GM23338 (cell line): Measurements from ENCODE around the gene WNT10A. TPM values are rescaled to one million over a fixed set of nuclear protein-coding genes. Genes with fewer than 3 reads are reported as not detected.

ENCODE experiments used
- ATAC-seq: fragments of 200-7000 bp; cut with Tn5 transposase; 3 replicates; pipeline ENCODE4 v1.9.1; 2020
- DNase-seq: peaks from one replicate; pipeline ENCODE4 v3.0.0-alpha.2; 2015; ENCODE audit warnings: low spot score
- H2AFZ ChIP-seq: fragments of 200-600 bp; sonication (generic); 2 replicates; pipeline ENCODE4 v1.8.0; 2016; ENCODE audit warnings: antibody characterized with exemption, mild to moderate bottlenecking, moderate library complexity
- H3F3A ChIP-seq: fragments of 200-600 bp; sonication (generic); replicated peaks from 2 replicates; pipeline ENCODE4 v1.8.0; 2017; ENCODE audit warnings: antibody characterized with exemption, mixed run types, low read depth
- H3K27ac ChIP-seq: fragments of 200-600 bp; sonication (generic); 2 replicates; pipeline ENCODE4 v1.6.1; 2016; ENCODE audit warnings: low read depth
- H3K27me3 ChIP-seq: fragments of 200-600 bp; sonication (generic); 2 replicates; pipeline ENCODE4 v1.8.0; 2016; ENCODE audit warnings: mild to moderate bottlenecking, mixed run types, moderate library complexity; ENCODE audit not compliant: insufficient read depth
- H3K36me3 ChIP-seq: fragments of 200-600 bp; sonication (generic); 2 replicates; pipeline ENCODE4 v1.8.0; 2016; ENCODE audit warnings: mild to moderate bottlenecking; ENCODE audit not compliant: insufficient read depth
- H3K4me1 ChIP-seq: fragments of 200-600 bp; sonication (generic); 2 replicates; pipeline ENCODE4 v1.8.0; 2016; ENCODE audit warnings: mild to moderate bottlenecking, moderate library complexity; ENCODE audit not compliant: insufficient read depth
- H3K4me2 ChIP-seq: fragments of 200-600 bp; sonication (generic); 2 replicates; pipeline ENCODE4 v1.7.1; 2017; ENCODE audit warnings: mixed run types
- H3K4me3 ChIP-seq: fragments of 200-600 bp; sonication (generic); 2 replicates; pipeline ENCODE4 v1.6.1; 2016; ENCODE audit warnings: mixed run types
- H3K79me2 ChIP-seq: fragments of 200-600 bp; sonication (generic); replicated peaks from 2 replicates; pipeline ENCODE4 v1.8.0; 2017; ENCODE audit warnings: mild to moderate bottlenecking; ENCODE audit not compliant: insufficient read depth
- H3K9me2 ChIP-seq: fragments of 200-600 bp; sonication (generic); 2 replicates; pipeline ENCODE4 v1.8.0; 2017; ENCODE audit not compliant: insufficient read depth
- H4K20me1 ChIP-seq: fragments of 200-600 bp; sonication (generic); replicated peaks from 2 replicates; pipeline ENCODE4 v1.8.0; 2017; ENCODE audit warnings: mild to moderate bottlenecking; ENCODE audit not compliant: insufficient read depth
- H3K27ac Mint-ChIP-seq: 2 replicates; pipeline ENCODE4 v1.8.0; 2020; ENCODE audit warnings: inconsistent platforms, mild to moderate bottlenecking, moderate library complexity, mixed read lengths
- H3K27me3 Mint-ChIP-seq: 3 replicates; pipeline ENCODE4 v1.8.0; 2022; ENCODE audit warnings: low read depth, mild to moderate bottlenecking, moderate library complexity, mixed read lengths, inconsistent platforms; ENCODE audit not compliant: insufficient read depth, poor library complexity
- H3K36me3 Mint-ChIP-seq: 3 replicates; pipeline ENCODE4 v1.8.0; 2021; ENCODE audit warnings: low read depth, mild to moderate bottlenecking, inconsistent platforms, moderate library complexity, mixed read lengths
- H3K4me1 Mint-ChIP-seq: 3 replicates; pipeline ENCODE4 v1.8.0; 2020; ENCODE audit warnings: mild to moderate bottlenecking, inconsistent platforms, mixed read lengths
- H3K4me3 Mint-ChIP-seq: 3 replicates; pipeline ENCODE4 v1.8.0; 2021; ENCODE audit warnings: moderate library complexity, mild to moderate bottlenecking, inconsistent platforms, mixed read lengths
- H3K9me3 Mint-ChIP-seq: 3 replicates; pipeline ENCODE4 v1.8.0; 2020; ENCODE audit warnings: moderate library complexity, mild to moderate bottlenecking, inconsistent platforms, mixed read lengths
- EZH2 ChIP-seq: fragments of 200-600 bp; sonication (generic); IDR thresholded peaks from one replicate; pipeline ENCODE4 v1.8.0; 2017; ENCODE audit warnings: antibody characterized with exemption, mild to moderate bottlenecking, low read depth; ENCODE audit not compliant: unreplicated experiment
- JUNB ChIP-seq: IDR thresholded peaks from one replicate; pipeline ENCODE4 v1.6.1; 2016; ENCODE audit warnings: antibody characterized with exemption; ENCODE audit not compliant: unreplicated experiment
- NANOG ChIP-seq: IDR thresholded peaks from 2 replicates; pipeline ENCODE4 v1.6.1; 2016; ENCODE audit warnings: antibody characterized with exemption, borderline replicate concordance
- STAT1 ChIP-seq: IDR thresholded peaks from one replicate; pipeline ENCODE4 v1.6.1; 2016; ENCODE audit warnings: antibody characterized with exemption; ENCODE audit not compliant: unreplicated experiment
- ZNF331 ChIP-seq: fragments of 250-450 bp; sonication (Bioruptor Pico); IDR thresholded peaks from 2 replicates; pipeline ENCODE4 v1.5.0; 2020; ENCODE audit warnings: low read depth, mild to moderate bottlenecking, moderate library complexity
- polyA plus RNA-seq: library from polyadenylated mRNA; unstranded; fragments of >200 nt; fragmentation: Nextera tagmentation; extraction: Ambion mirVana; gene quantifications from 2 replicates; pipeline ENCODE4 v1.2.1, GENCODE V29; 2016
- total RNA-seq: library from RNA; depleted of rRNA; stranded (reverse); fragments of >200 nt; shearing (Covaris generic); gene quantifications from 2 replicates; pipeline ENCODE4 v1.2.3, GENCODE V29; 2014
- TF ChIP-seq, protein P1 (sequence below): fragments of 250-450 bp; sonication (Bioruptor Pico); IDR thresholded peaks from 2 replicates; pipeline ENCODE4 v1.5.0; 2020; ENCODE audit warnings: mild to moderate bottlenecking, moderate library complexity
- TF ChIP-seq, protein P2 (sequence below): IDR thresholded peaks from 2 replicates; pipeline ENCODE4 v1.6.1; 2016; ENCODE audit warnings: antibody characterized with exemption
- TF ChIP-seq, protein P3 (sequence below), 2 experiments: fragments of 200-600 bp in 1 of 2; sonication (generic) in 1 of 2; conservative IDR thresholded peaks; 2 replicates each; pipeline versions ENCODE4 v1.5.1 to v1.6.1; 2016 to 2017; ENCODE audit warnings: antibody characterized with exemption in 2 of 2, low read depth in 2 of 2, mild to moderate bottlenecking in 2 of 2, moderate library complexity in 1 of 2

Gene WNT10A
- total and polyA plus RNA-seq, 2 experiments from 2014 or later: not detected

DNA sequence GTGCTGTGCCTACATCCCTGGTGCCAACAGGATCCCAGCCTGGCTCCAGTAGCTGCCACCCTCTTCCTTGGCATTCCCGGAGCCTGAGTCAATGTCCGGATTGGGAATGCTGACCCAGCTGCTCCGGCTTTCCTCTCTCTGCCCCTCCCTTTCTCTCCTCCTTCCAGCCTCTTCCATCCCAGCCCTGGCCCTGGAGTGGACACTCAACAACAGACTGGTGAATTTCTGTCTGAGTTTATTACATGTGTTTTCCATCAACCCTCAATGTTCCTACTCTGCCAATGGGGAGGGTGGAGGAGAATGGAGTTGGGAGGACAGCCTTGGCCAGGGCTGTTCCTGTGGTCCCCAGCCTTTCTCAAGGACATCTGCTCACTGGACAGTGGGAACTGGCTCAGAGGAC is 48.1 kb upstream of the WNT10A start:
- Histone ChIP-seq H3K4me3 (no peak overlapping the region), H3K27ac (no peak overlapping the region), H3K36me3 (no peaks in the 10 kb centered on the region), H3K4me2 (no peak overlapping the region), H3F3A (no peaks in the 10 kb centered on the region), H3K27me3 (no peaks in the 10 kb centered on the region), H2AFZ (no peak overlapping the region), H3K79me2 (no peaks in the 10 kb centered on the region), H3K4me1 (no peaks in the 10 kb centered on the region), H4K20me1 (no peaks in the 10 kb centered on the region), H3K9me2 (no peaks in the 10 kb centered on the region)
- Mint-ChIP-seq H3K27me3 (peaks cover 2% of the 10 kb centered on the region), H3K36me3 (no peaks in the 10 kb centered on the region), H3K27ac (no peak overlapping the region), H3K4me1 (no peaks in the 10 kb centered on the region; the same call in 2 of the 3 replicates), H3K9me3 (no peaks in the 10 kb centered on the region), H3K4me3 (no peak overlapping the region)
- ATAC-seq (no peak), DNase-seq (no peak)
- TF ChIP-seq EZH2: no peak
- TF ChIP-seq, protein P1, sequence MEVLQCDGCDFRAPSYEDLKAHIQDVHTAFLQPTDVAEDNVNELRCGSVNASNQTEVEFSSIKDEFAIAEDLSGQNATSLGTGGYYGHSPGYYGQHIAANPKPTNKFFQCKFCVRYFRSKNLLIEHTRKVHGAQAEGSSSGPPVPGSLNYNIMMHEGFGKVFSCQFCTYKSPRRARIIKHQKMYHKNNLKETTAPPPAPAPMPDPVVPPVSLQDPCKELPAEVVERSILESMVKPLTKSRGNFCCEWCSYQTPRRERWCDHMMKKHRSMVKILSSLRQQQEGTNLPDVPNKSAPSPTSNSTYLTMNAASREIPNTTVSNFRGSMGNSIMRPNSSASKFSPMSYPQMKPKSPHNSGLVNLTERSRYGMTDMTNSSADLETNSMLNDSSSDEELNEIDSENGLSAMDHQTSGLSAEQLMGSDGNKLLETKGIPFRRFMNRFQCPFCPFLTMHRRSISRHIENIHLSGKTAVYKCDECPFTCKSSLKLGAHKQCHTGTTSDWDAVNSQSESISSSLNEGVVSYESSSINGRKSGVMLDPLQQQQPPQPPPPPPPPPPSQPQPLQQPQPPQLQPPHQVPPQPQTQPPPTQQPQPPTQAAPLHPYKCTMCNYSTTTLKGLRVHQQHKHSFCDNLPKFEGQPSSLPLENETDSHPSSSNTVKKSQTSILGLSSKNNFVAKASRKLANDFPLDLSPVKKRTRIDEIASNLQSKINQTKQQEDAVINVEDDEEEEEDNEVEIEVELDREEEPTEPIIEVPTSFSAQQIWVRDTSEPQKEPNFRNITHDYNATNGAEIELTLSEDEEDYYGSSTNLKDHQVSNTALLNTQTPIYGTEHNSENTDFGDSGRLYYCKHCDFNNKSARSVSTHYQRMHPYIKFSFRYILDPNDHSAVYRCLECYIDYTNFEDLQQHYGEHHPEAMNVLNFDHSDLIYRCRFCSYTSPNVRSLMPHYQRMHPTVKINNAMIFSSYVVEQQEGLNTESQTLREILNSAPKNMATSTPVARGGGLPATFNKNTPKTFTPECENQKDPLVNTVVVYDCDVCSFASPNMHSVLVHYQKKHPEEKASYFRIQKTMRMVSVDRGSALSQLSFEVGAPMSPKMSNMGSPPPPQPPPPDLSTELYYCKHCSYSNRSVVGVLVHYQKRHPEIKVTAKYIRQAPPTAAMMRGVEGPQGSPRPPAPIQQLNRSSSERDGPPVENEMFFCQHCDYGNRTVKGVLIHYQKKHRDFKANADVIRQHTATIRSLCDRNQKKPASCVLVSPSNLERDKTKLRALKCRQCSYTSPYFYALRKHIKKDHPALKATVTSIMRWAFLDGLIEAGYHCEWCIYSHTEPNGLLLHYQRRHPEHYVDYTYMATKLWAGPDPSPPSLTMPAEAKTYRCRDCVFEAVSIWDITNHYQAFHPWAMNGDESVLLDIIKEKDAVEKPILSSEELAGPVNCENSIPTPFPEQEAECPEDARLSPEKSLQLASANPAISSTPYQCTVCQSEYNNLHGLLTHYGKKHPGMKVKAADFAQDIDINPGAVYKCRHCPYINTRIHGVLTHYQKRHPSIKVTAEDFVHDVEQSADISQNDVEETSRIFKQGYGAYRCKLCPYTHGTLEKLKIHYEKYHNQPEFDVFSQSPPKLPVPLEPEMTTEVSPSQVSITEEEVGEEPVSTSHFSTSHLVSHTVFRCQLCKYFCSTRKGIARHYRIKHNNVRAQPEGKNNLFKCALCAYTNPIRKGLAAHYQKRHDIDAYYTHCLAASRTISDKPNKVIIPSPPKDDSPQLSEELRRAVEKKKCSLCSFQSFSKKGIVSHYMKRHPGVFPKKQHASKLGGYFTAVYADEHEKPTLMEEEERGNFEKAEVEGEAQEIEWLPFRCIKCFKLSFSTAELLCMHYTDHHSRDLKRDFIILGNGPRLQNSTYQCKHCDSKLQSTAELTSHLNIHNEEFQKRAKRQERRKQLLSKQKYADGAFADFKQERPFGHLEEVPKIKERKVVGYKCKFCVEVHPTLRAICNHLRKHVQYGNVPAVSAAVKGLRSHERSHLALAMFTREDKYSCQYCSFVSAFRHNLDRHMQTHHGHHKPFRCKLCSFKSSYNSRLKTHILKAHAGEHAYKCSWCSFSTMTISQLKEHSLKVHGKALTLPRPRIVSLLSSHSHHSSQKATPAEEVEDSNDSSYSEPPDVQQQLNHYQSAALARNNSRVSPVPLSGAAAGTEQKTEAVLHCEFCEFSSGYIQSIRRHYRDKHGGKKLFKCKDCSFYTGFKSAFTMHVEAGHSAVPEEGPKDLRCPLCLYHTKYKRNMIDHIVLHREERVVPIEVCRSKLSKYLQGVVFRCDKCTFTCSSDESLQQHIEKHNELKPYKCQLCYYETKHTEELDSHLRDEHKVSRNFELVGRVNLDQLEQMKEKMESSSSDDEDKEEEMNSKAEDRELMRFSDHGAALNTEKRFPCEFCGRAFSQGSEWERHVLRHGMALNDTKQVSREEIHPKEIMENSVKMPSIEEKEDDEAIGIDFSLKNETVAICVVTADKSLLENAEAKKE: no peak
- TF ChIP-seq ZNF331: no peak
- no peak for TF ChIP-seq JUNB
- TF ChIP-seq STAT1: no peak
- TF ChIP-seq NANOG: no peak
- TF ChIP-seq, protein P2, sequence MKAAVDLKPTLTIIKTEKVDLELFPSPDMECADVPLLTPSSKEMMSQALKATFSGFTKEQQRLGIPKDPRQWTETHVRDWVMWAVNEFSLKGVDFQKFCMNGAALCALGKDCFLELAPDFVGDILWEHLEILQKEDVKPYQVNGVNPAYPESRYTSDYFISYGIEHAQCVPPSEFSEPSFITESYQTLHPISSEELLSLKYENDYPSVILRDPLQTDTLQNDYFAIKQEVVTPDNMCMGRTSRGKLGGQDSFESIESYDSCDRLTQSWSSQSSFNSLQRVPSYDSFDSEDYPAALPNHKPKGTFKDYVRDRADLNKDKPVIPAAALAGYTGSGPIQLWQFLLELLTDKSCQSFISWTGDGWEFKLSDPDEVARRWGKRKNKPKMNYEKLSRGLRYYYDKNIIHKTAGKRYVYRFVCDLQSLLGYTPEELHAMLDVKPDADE: no peak
- TF ChIP-seq, protein P3, sequence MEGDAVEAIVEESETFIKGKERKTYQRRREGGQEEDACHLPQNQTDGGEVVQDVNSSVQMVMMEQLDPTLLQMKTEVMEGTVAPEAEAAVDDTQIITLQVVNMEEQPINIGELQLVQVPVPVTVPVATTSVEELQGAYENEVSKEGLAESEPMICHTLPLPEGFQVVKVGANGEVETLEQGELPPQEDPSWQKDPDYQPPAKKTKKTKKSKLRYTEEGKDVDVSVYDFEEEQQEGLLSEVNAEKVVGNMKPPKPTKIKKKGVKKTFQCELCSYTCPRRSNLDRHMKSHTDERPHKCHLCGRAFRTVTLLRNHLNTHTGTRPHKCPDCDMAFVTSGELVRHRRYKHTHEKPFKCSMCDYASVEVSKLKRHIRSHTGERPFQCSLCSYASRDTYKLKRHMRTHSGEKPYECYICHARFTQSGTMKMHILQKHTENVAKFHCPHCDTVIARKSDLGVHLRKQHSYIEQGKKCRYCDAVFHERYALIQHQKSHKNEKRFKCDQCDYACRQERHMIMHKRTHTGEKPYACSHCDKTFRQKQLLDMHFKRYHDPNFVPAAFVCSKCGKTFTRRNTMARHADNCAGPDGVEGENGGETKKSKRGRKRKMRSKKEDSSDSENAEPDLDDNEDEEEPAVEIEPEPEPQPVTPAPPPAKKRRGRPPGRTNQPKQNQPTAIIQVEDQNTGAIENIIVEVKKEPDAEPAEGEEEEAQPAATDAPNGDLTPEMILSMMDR (conservative IDR thresholded peaks at IDR 0.05; ENCODE audit: low read depth in 2 of 2): no peak
